ENCODE results near the gene CTIF.
A peak's percentile ranks its signal among the peaks of the same experiment; 100 is the strongest.

CTIF gene

GRCh38 chr18:48533340-48534070 is 5.3 kb upstream of the CTIF start:
- no peak for DNase-seq (ENCODE audit: low spot score)

GRCh38 chr18:48534364-48534763 is 4.5 kb upstream of the CTIF start:
- no peak for DNase-seq (ENCODE audit: low spot score)

- no peak for DNase-seq (ENCODE audit: low spot score)
Observed at GRCh38 chr18:48535956-48536355, 2.9 kb upstream of the CTIF start.

- no peak for DNase-seq (ENCODE audit: low spot score)
Observed at GRCh38 chr18:48536516-48536915, 2.3 kb upstream of the CTIF start.

- no peak for DNase-seq (ENCODE audit: low spot score)
Observed at GRCh38 chr18:48539406-48540250, 797 bp downstream of the CTIF start.

- no peak for DNase-seq (ENCODE audit: low spot score)
Observed at GRCh38 chr18:48540251-48541025, 1.6 kb downstream of the CTIF start.

GRCh38 chr18:48541026-48541746 is 2.4 kb downstream of the CTIF start:
- no peak for DNase-seq (ENCODE audit: low spot score)

GRCh38 chr18:48541747-48542400 is 3.0 kb downstream of the CTIF start:
- DNase-seq (ENCODE audit: low spot score): no peak

- no peak for DNase-seq (ENCODE audit: low spot score)
Observed at GRCh38 chr18:48542513-48543181, 3.8 kb downstream of the CTIF start.

GRCh38 chr18:48543228-48543627 is 4.4 kb downstream of the CTIF start:
- DNase-seq (ENCODE audit: low spot score): no peak

GRCh38 chr18:48544116-48544515 is 5.3 kb downstream of the CTIF start:
- DNase-seq (ENCODE audit: low spot score): no peak

- no peak for DNase-seq (ENCODE audit: low spot score)
Observed at GRCh38 chr18:48544661-48545415, 6.0 kb downstream of the CTIF start.

- DNase-seq (ENCODE audit: low spot score): no peak
Observed at GRCh38 chr18:48545757-48546321, 7.0 kb downstream of the CTIF start.

- DNase-seq (ENCODE audit: low spot score): no peak
Observed at GRCh38 chr18:48546396-48546795, 7.6 kb downstream of the CTIF start.

- no peak for DNase-seq (ENCODE audit: low spot score)
Observed at GRCh38 chr18:48547531-48547981, 8.7 kb downstream of the CTIF start.

- peak; percentile 12 for DNase-seq (ENCODE audit: low spot score)
Observed at GRCh38 chr18:48548011-48548771, 9.4 kb downstream of the CTIF start.

- DNase-seq (ENCODE audit: low spot score): no peak
Observed at GRCh38 chr18:48548921-48549320, 10.1 kb downstream of the CTIF start.

- no peak for DNase-seq (ENCODE audit: low spot score)
Observed at GRCh38 chr18:48550101-48550729, 11.4 kb downstream of the CTIF start.

Data from COLO829 (cell line).